ENCODE data around the gene PLXNA1.

The PLXNA1 gene

GRCh38 chr3:127026036-127026435 is 43.1 kb downstream of the PLXNA1 start:
- FAIRE-seq, result no peak

DNA sequence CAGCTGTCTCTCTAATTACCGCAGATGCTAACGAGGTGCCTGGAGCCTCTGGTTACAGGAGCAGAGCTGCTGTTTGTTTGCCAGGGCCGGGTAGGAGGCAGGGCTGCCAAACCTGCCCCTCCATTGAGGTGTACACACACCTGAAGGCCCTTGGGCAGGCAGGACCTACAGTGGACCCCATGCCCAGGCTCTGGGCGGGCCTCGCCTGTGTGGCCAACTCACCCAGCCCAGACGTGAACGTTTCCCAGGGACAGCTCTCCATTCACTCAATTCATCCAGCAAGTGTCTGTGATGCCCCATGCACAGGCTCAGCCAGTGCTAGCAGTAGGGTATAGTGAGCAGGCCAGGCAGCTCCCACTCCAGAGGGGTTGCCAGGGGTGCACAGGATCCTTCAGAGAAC is 43.7 kb downstream of the PLXNA1 start:
- no peak for FAIRE-seq

DNA sequence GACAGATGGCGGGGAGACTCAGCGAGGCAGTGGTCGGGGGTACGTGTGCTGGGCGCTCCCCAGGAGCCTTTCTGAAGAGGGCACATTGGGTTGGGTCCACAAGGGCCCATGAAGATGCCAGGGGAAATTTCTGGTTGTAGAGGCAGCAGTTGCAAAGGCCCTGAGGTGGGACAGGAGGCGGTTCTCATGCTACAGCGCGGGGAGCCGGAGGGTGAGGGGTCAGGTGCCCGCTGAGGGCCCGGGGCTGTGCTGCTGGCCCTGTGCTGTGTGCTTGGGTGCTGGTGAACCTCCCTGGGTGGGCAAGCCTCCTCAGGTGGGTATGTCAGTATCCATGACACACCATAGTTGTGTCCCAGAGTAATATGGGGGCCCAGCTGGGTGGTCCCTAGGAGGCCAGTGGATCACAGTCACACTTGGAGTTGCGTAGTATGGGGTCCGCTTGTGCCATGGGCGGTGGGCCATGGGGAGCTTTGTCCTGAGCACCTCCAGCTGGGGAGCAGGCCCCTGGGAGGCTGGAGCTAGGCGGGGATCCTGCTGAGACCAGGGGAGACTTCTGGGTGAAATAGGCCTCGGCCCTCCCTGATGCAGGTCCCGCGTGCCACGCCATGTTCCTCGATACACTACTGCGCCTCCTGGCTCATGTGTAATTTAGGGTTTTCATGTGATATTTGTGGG is 44.3 kb downstream of the PLXNA1 start:
- no peak for FAIRE-seq

DNA sequence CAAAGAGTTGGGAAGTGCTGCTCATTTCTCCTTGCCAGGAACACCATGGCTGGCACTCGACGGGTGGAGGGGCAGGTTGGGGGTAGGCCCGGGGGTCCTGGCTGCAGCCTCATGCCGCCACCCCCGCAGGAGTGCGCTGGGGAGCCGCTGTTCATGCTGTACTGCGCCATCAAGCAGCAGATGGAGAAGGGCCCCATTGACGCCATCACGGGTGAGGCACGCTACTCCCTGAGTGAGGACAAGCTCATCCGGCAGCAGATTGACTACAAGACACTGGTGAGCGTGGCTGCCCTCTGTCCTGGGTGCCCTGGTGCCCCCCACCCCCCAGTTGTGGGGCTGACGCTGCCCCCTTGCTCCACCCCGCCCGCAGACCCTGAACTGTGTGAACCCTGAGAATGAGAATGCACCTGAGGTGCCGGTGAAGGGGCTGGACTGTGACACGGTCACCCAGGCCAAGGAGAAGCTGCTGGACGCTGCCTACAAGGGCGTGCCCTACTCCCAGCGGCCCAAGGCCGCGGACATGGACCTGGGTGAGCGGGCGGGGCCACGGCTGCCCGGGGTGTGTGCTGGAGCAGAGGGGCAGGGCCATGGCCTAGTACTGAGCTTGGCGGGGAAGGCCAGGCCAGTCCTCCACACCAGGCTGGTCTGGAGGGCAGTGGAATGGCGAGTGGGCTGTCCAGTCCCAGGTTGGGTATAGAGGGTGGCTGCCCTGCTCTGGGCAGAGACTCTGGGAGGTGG is 45.1 kb downstream of the PLXNA1 start:
- FAIRE-seq, result no peak

DNA sequence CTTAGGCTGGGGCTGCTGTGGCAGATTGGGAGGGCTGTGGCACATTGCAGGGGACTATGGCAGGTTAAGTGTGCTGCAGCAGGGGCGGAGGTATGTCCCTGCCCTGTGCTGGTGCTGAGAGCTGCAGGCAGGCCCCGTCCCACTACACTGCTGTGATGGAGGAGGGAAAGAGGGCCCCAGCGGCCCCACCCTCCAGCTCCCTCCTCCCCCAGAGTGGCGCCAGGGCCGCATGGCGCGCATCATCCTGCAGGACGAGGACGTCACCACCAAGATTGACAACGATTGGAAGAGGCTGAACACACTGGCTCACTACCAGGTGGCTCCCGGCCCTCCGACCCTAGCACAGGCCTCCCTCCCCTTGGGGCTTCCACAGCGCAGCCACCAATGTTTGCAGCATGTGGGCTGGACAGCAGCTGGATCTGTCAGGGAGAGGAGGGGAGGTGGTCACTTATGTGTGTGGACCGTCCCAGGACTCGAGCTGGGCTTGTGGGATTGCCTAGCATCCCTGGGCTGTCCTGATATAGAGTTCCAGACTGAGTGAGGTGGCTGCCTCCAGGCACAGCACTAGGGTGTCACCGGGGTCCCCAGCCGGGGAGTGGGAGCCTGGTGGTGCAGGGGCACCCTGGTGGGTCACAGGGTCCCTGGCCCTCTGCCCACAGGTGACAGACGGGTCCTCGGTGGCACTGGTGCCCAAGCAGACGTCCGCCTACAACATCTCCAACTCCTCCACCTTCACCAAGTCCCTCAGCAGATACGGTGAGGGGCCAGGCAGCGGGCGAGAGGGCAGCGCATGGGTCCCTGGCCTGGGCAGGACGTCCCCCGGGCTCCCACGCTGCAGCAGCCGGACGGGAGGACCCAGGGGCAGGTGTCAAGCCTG is 46.1 kb downstream of the PLXNA1 start:
- no peak for FAIRE-seq

DNA sequence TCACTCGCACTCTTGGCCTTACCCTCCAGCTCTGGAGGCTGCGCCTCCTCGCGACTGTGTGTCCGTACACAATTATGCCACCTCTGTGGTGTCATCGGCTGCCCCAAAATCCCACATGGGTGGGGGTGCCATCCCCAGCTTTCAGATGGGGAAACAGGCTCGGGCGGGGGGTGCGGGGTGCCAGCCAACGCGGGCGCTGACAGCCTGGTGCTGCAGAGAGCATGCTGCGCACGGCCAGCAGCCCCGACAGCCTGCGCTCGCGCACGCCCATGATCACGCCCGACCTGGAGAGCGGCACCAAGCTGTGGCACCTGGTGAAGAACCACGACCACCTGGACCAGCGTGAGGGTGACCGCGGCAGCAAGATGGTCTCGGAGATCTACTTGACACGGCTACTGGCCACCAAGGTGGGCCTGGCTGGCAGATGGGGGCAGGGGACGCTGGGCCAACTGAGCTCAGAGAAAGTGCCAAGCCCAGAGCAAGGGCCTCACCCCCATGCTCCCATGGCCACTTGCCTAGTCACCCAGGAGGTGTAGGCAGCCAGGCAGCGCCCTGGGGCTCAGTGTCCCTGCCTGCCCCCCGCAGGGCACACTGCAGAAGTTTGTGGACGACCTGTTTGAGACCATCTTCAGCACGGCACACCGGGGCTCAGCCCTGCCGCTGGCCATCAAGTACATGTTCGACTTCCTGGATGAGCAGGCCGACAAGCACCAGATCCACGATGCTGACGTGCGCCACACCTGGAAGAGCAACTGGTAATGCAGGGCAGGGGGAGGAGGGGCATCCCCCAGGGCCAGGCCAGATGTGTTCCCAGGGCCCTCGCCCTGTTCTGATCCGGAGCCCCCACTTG is 47.0 kb downstream of the PLXNA1 start:
- no peak for FAIRE-seq

DNA sequence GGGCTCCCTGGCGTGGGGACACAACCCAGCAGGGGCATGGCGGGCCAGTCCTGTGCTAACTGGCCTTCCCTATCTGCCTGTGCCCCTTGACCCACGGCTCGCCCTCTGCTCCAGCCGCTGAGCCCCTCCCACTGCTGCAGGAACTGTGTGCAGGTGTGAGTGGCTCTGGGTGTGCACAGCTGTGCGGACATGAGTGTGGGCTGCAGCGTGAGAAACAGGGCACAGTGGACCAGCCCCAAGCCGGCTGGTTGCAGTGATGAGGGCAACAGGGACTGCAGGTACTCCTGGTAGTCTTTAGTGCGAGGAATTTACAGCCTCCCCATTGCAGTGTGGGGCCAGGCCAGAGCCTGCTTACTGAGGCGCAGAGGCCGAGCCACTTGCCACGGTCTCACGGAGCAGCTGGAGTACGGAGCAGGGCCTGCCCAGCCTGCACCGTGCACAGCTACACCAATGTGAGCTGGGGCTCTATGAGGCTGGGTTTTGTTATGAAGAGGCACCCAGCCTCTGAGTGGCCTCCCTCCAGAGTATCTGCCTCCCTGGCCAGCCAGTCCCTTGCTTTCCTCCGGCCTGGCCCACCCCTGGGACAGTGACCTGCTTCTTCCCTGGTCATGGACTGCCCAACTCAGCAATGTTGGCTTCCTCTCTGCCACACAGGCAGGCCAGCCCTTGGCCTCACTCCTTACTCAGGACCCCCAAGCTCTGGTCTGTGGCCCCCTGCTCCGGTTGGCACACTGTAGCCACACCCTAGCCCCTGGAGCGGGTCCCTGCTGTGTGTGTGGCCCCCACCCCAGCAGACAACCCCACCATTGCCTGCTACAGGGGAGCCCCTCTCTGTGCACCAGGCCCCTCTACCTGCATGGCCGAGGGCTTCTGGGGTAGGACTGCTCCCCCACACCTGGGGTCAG is 47.8 kb downstream of the PLXNA1 start:
- FAIRE-seq, result no peak

- no peak for FAIRE-seq
Measured at GRCh38 chr3:127031413-127031810, 48.5 kb downstream of the PLXNA1 start.

- no peak for FAIRE-seq
Measured at GRCh38 chr3:127031845-127032244, 48.9 kb downstream of the PLXNA1 start.

- no peak for FAIRE-seq
Measured at GRCh38 chr3:127032296-127032990, 49.5 kb downstream of the PLXNA1 start.

All from TTC549 (cell line).